OCI-LY7 (cell line): ENCODE measurements around the gene DYNC1I1. TPM values are rescaled to one million over a fixed set of nuclear protein-coding genes. Genes with fewer than 3 reads are reported as not detected.
A peak's percentile ranks its signal among the peaks of the same experiment; 100 is the strongest.

ENCODE experiments used
- BruUV-seq: library from RNA; stranded (reverse); fragments of 400-500 nt; replicated peaks from 2 replicates; lab custom pipeline; 2021; lab: Mats Ljungman, UMichigan
- CTCF ChIA-PET: fragments of 300-600 bp; sonication (Branson Sonifier 250); formaldehyde crosslinking; loops from one replicate; lab custom pipeline; 2022; ENCODE audit warnings: antibody characterized with exemption; ENCODE audit not compliant: unreplicated experiment; lab: Charles Lee
- POLR2A ChIA-PET: fragments of 300-600 bp; sonication (Branson Sonifier 250); formaldehyde crosslinking; loops from one replicate; lab custom pipeline; 2022; ENCODE audit warnings: antibody characterized with exemption; lab: Charles Lee
- DNase-seq: peaks from one replicate; pipeline ENCODE4 v3.0.0-alpha.2; 2015; ENCODE audit warnings: low spot score
- H2AFZ ChIP-seq: fragments of 200-600 bp; sonication (generic), shearing (Covaris generic); 2 replicates; pipeline ENCODE4 v1.6.1; 2014; ENCODE audit warnings: mild to moderate bottlenecking, antibody characterized with exemption, low read length, moderate library complexity
- H3K27ac ChIP-seq: fragments of 200-600 bp; sonication (generic); 2 replicates; pipeline ENCODE4 v1.5.1; 2014; ENCODE audit warnings: mixed run types, low read depth, mild to moderate bottlenecking, moderate library complexity, low read length, inconsistent platforms; ENCODE audit not compliant: poor library complexity, severe bottlenecking
- H3K36me3 ChIP-seq: fragments of 200-600 bp; sonication (generic); 2 replicates; pipeline ENCODE4 v1.6.1; 2014; ENCODE audit warnings: mild to moderate bottlenecking, antibody characterized with exemption, low read length, moderate library complexity, mixed read lengths; ENCODE audit not compliant: insufficient read depth
- H3K4me1 ChIP-seq: fragments of 200-600 bp; sonication (generic); 2 replicates; pipeline ENCODE4 v1.5.1; 2014; ENCODE audit warnings: mild to moderate bottlenecking, low read length; ENCODE audit not compliant: insufficient read depth, poor library complexity, severe bottlenecking
- H3K4me2 ChIP-seq: fragments of 200-600 bp; sonication (generic); 2 replicates; pipeline ENCODE4 v1.6.1; 2014; ENCODE audit warnings: mild to moderate bottlenecking, low read length
- H3K4me3 ChIP-seq: fragments of 200-600 bp; sonication (generic); 2 replicates; pipeline ENCODE4 v1.5.1; 2014; ENCODE audit warnings: mild to moderate bottlenecking, low read depth, low read length; ENCODE audit not compliant: poor library complexity, severe bottlenecking
- H3K79me2 ChIP-seq: fragments of 200-600 bp; sonication (generic); 2 replicates; pipeline ENCODE4 v1.6.1; 2016; ENCODE audit warnings: low read depth, mild to moderate bottlenecking, low read length, moderate library complexity, mixed read lengths; ENCODE audit not compliant: insufficient read depth
- H3K9me2 ChIP-seq: fragments of 200-600 bp; sonication (generic); 2 replicates; pipeline ENCODE4 v1.6.1; 2016; ENCODE audit warnings: mild to moderate bottlenecking, low read length, mixed read lengths; ENCODE audit not compliant: insufficient read depth
- H3K9me3 ChIP-seq: fragments of 200-600 bp; sonication (generic); 2 replicates; pipeline ENCODE4 v1.6.1; 2014; ENCODE audit warnings: mild to moderate bottlenecking, mixed run types, low read length, mixed read lengths
- H4K20me1 ChIP-seq: fragments of 200-600 bp; sonication (generic); 2 replicates; pipeline ENCODE4 v1.6.1; 2014; ENCODE audit warnings: mild to moderate bottlenecking, antibody characterized with exemption, low read length, moderate library complexity, mixed read lengths; ENCODE audit not compliant: insufficient read depth
- CTCF ChIP-seq: fragments of 200-600 bp; sonication (generic); conservative IDR thresholded peaks from 2 replicates; pipeline ENCODE4 v1.5.1; 2014; ENCODE audit warnings: mild to moderate bottlenecking, antibody characterized with exemption, low read length, moderate library complexity, mixed read lengths
- EZH2phosphoT487 ChIP-seq: fragments of 200-600 bp; sonication (generic); IDR thresholded peaks from 2 replicates; pipeline ENCODE4 v1.6.1; 2018; ENCODE audit warnings: low read depth, borderline replicate concordance, mild to moderate bottlenecking, mixed run types, antibody characterized with exemption, low read length, moderate library complexity, mixed read lengths
- intact Hi-C: fragments of 100-400 bp; cut with micrococcal nuclease; formaldehyde crosslinking; loops from one replicate; pipeline ENCODE4 v1.10.0; 2022; ENCODE audit not compliant: unreplicated experiment
- total RNA-seq, 2 experiments: library from RNA; depleted of rRNA in 1 of 2; stranded (reverse); fragments of >200 nt in 1 of 2; shearing (Covaris generic) in 1 of 2; gene quantifications; 2 replicates each; pipeline ENCODE4 v1.2.3, GENCODE V29; 2014 to 2022

DYNC1I1 gene
- total RNA-seq, 2 experiments from 2014 or later: not detected

- Histone ChIP-seq H3K79me2 (no peaks in the 10 kb centered on the region), H3K4me3 (no peak overlapping the region), H3K9me3 (no peaks in the 10 kb centered on the region), H3K4me1 (no peaks in the 10 kb centered on the region), H4K20me1 (no peaks in the 10 kb centered on the region), H3K27ac (no peak overlapping the region), H2AFZ (no peak overlapping the region), H3K4me2 (no peak overlapping the region), H3K36me3 (no peaks in the 10 kb centered on the region), H3K9me2 (no peaks in the 10 kb centered on the region)
- BruUV-seq: no TSS peak
- CTCF ChIA-PET: no interaction called here
- intact Hi-C loops: no loop called here
- no peak for DNase-seq
- TF ChIP-seq CTCF: no peak
- no peak for TF ChIP-seq EZH2phosphoT487
- POLR2A ChIA-PET: no interaction called here
Observed at GRCh38 chr7:95828824-95829790, 56.8 kb downstream of the DYNC1I1 start.

- no peaks in the 10 kb centered on the region for H3K9me3 ChIP-seq
- intact Hi-C loops: no loop called here
- no peak overlapping the region for H3K27ac ChIP-seq
- H3K36me3 ChIP-seq: no peaks in the 10 kb centered on the region
- H3K4me2 ChIP-seq: no peak overlapping the region
- H3K4me1 ChIP-seq: no peaks in the 10 kb centered on the region
- TF ChIP-seq CTCF (peak; percentile 72), EZH2phosphoT487 (no peak)
- no peak overlapping the region for H3K4me3 ChIP-seq
- no peaks in the 10 kb centered on the region for H4K20me1 ChIP-seq
- ChIA-PET CTCF (interaction anchor here (1.1 kb wide), 1 partner anchor 15 kb away, joined by 3 read pairs; no protein-coding TSS in a partner anchor), POLR2A (no interaction called here)
- DNase-seq: peak; percentile 35
- no TSS peak for BruUV-seq
- H3K79me2 ChIP-seq: no peaks in the 10 kb centered on the region
- H3K9me2 ChIP-seq: no peaks in the 10 kb centered on the region
- no peak overlapping the region for H2AFZ ChIP-seq
Observed at GRCh38 chr7:95840953-95841950, 68.9 kb downstream of the DYNC1I1 start.
